ENCODE results near the gene GARIN5A. TPM values are rescaled to one million over a fixed set of nuclear protein-coding genes. Genes with fewer than 3 reads are reported as not detected.

The GARIN5A gene
- total RNA-seq, 2 experiments from 2014 or later = 0.59 to 0.63 TPM

- peak; percentile 39 for DNase-seq (ENCODE audit: low spot score)
- ChIA-PET POLR2A (no interaction called here), CTCF (ENCODE audit: unreplicated experiment) (interaction anchor here (0.6 kb wide), 1 partner anchor 1280 kb away, joined by 3 read pairs; no protein-coding TSS in a partner anchor)
- no peak for TF ChIP-seq EZH2phosphoT487 (IDR thresholded peaks at IDR 0.05; ENCODE audit: borderline replicate concordance, low read depth, low read length)
- TF ChIP-seq, protein P1, sequence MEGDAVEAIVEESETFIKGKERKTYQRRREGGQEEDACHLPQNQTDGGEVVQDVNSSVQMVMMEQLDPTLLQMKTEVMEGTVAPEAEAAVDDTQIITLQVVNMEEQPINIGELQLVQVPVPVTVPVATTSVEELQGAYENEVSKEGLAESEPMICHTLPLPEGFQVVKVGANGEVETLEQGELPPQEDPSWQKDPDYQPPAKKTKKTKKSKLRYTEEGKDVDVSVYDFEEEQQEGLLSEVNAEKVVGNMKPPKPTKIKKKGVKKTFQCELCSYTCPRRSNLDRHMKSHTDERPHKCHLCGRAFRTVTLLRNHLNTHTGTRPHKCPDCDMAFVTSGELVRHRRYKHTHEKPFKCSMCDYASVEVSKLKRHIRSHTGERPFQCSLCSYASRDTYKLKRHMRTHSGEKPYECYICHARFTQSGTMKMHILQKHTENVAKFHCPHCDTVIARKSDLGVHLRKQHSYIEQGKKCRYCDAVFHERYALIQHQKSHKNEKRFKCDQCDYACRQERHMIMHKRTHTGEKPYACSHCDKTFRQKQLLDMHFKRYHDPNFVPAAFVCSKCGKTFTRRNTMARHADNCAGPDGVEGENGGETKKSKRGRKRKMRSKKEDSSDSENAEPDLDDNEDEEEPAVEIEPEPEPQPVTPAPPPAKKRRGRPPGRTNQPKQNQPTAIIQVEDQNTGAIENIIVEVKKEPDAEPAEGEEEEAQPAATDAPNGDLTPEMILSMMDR (conservative IDR thresholded peaks at IDR 0.05; ENCODE audit: low read length) = no peak
- H3K4me2 ChIP-seq (ENCODE audit: low read length) = peak overlapping the region; percentile 60
- intact Hi-C loops (cut with micrococcal nuclease; ENCODE audit: unreplicated experiment) = no loop called here
- no peaks in the 10 kb centered on the region; the same call in 1 of the 2 replicates for H4K20me1 ChIP-seq (ENCODE audit: insufficient read depth, low read length)
- peak overlapping the region; percentile 49 for H3K27ac ChIP-seq (ENCODE audit: low read depth, low read length, poor library complexity, severe bottlenecking)
- no TSS peak for BruUV-seq (replicated peaks)
- H3K79me2 ChIP-seq (ENCODE audit: insufficient read depth, low read depth, low read length) = peaks cover 41% of the 10 kb centered on the region
- H2AFZ ChIP-seq (ENCODE audit: low read length) = no peak overlapping the region
- peaks cover 34% of the 10 kb centered on the region for H3K4me1 ChIP-seq (ENCODE audit: insufficient read depth, low read length, poor library complexity, severe bottlenecking)
- peaks cover 5% of the 10 kb centered on the region; the same call in 1 of the 2 replicates for H3K9me3 ChIP-seq (ENCODE audit: low read length)
- H3K4me3 ChIP-seq (ENCODE audit: low read depth, low read length, poor library complexity, severe bottlenecking) = peak overlapping the region; percentile 57
- no peaks in the 10 kb centered on the region for H3K9me2 ChIP-seq (ENCODE audit: insufficient read depth, low read length)
- H3K36me3 ChIP-seq (ENCODE audit: insufficient read depth, low read length) = peaks cover 66% of the 10 kb centered on the region
Measured at GRCh38 chr19:50422397-50423278, 54.0 kb downstream of the GARIN5A start.

DNA sequence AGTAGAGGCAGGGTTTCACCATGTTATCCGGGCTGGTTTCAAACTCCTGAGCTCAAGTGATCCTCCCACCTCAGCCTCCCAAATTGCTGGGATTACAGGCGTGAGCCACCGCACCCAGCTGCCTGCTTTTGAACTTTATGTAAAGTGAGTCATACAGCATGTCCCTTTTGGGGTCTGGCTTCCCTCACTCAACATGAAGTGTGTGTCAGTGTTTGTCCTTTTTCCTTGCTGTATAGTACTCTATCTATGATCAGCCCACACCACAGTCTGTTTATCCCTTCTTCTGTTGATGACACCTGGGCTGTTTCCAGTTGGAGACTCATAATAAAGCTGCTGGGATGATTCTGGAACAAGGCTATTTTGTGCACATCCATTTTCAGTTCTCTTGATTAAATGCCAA, 55.8 kb downstream of the GARIN5A start:
- H4K20me1 ChIP-seq (ENCODE audit: insufficient read depth, low read length) = no peaks in the 10 kb centered on the region; the same call in 1 of the 2 replicates
- H3K36me3 ChIP-seq (ENCODE audit: insufficient read depth, low read length) = peaks cover 62% of the 10 kb centered on the region
- peaks cover 5% of the 10 kb centered on the region; the same call in 1 of the 2 replicates for H3K9me3 ChIP-seq (ENCODE audit: low read length)
- no peak for DNase-seq (ENCODE audit: low spot score)
- peak overlapping the region; percentile 91 for H3K27ac ChIP-seq (ENCODE audit: low read depth, low read length, poor library complexity, severe bottlenecking)
- peak overlapping the region; percentile 92 for H3K4me2 ChIP-seq (ENCODE audit: low read length)
- peaks cover 41% of the 10 kb centered on the region for H3K79me2 ChIP-seq (ENCODE audit: insufficient read depth, low read depth, low read length)
- ChIA-PET CTCF (ENCODE audit: unreplicated experiment) (no interaction called here), POLR2A (no interaction called here)
- H3K9me2 ChIP-seq (ENCODE audit: insufficient read depth, low read length) = no peaks in the 10 kb centered on the region
- no peak overlapping the region for H2AFZ ChIP-seq (ENCODE audit: low read length)
- intact Hi-C loops (cut with micrococcal nuclease; ENCODE audit: unreplicated experiment) = no loop called here
- no TSS peak for BruUV-seq (replicated peaks)
- peak overlapping the region; percentile 80 for H3K4me3 ChIP-seq (ENCODE audit: low read depth, low read length, poor library complexity, severe bottlenecking)
- TF ChIP-seq EZH2phosphoT487 (IDR thresholded peaks at IDR 0.05; ENCODE audit: borderline replicate concordance, low read depth, low read length) = no peak
- TF ChIP-seq, protein P1 (conservative IDR thresholded peaks at IDR 0.05; ENCODE audit: low read length) = no peak
- H3K4me1 ChIP-seq (ENCODE audit: insufficient read depth, low read length, poor library complexity, severe bottlenecking) = peaks cover 49% of the 10 kb centered on the region

DNA sequence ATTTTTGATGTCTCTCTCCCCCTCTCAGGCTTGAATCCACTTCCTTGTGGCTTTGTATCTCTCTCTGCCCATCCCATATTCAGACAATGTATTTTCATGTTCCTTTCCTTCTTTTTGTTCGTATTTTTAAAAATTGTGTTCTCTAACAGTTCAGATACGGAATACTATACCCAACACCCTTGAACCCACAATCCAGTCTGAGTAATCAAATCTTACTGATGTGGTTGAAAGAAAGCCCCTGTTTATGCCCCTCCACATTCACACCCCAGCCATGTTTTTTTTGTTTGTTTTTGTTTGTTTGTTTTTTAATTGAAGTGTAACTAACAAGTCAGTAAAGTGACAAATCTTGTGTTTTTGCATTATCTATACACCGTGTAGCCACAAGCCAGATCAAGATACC, 56.5 kb downstream of the GARIN5A start:
- peaks cover 53% of the 10 kb centered on the region for H3K4me1 ChIP-seq (ENCODE audit: insufficient read depth, low read length, poor library complexity, severe bottlenecking)
- peak overlapping the region; percentile 91 for H3K27ac ChIP-seq (ENCODE audit: low read depth, low read length, poor library complexity, severe bottlenecking)
- CTCF ChIA-PET (ENCODE audit: unreplicated experiment) = no interaction called here

More for the DNA sequence above, 56.5 kb downstream of the GARIN5A start:
- TSS peak; percentile 74 for BruUV-seq (replicated peaks)
- POLR2A ChIA-PET = no interaction called here
- Histone ChIP-seq H2AFZ (ENCODE audit: low read length) (no peak overlapping the region), H3K79me2 (ENCODE audit: insufficient read depth, low read depth, low read length) (peaks cover 41% of the 10 kb centered on the region), H3K4me3 (ENCODE audit: low read depth, low read length, poor library complexity, severe bottlenecking) (peak overlapping the region; percentile 80), H3K9me3 (ENCODE audit: low read length) (peaks cover 5% of the 10 kb centered on the region; the same call in 1 of the 2 replicates), H3K36me3 (ENCODE audit: insufficient read depth, low read length) (peaks cover 56% of the 10 kb centered on the region), H4K20me1 (ENCODE audit: insufficient read depth, low read length) (no peaks in the 10 kb centered on the region; the same call in 1 of the 2 replicates), H3K9me2 (ENCODE audit: insufficient read depth, low read length) (no peaks in the 10 kb centered on the region), H3K4me2 (ENCODE audit: low read length) (peak overlapping the region; percentile 92)
- intact Hi-C loops (cut with micrococcal nuclease; ENCODE audit: unreplicated experiment) = no loop called here
- DNase-seq (ENCODE audit: low spot score) = no peak
- TF ChIP-seq, protein P1 (conservative IDR thresholded peaks at IDR 0.05; ENCODE audit: low read length) = no peak
- TF ChIP-seq EZH2phosphoT487 (IDR thresholded peaks at IDR 0.05; ENCODE audit: borderline replicate concordance, low read depth, low read length) = no peak

Measured in OCI-LY7 (cell line).